ENCODE measurements around the gene FILIP1.

DNA sequence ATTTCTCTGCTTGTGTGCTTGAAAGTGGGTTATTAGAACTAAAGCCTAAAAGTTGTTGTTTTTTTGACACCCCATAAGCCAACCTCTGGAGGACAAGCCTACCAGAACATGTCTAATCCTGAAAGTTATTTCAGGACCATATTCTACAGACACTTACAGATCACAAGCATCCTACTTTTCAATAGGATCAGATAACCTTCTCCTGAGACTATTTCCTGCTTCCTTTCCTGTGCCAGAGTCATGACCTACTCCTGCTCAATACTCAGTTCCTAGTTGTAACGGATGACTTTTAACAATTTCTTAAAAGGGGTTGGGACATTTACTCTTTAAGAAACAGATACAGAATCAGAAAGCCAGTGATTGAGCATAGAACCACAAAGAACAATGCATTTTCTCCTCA, 5.3 kb upstream of the FILIP1 start:
- TF ChIP-seq GATA2 (IDR thresholded peaks at IDR 0.05; ENCODE audit: low read depth, low read length) (no peak), GATA3 (IDR thresholded peaks at IDR 0.05; ENCODE audit: low read depth, low read length) (no peak)
